GM12878 (cell line): Measurements from ENCODE around the gene ACRBP. TPM values are rescaled to one million over a fixed set of nuclear protein-coding genes. Genes with fewer than 3 reads are reported as not detected.

Experiments
- ATAC-seq: fragments of 200-7000 bp; cut with Tn5 transposase; 3 replicates; pipeline ENCODE4 v1.9.1; 2020; ENCODE audit warnings: mild to moderate bottlenecking, moderate library complexity
- BruUV-seq: library from RNA; stranded (reverse); fragments of 400-500 nt; replicated peaks from 2 replicates; lab custom pipeline; 2021; lab: Mats Ljungman, UMichigan
- CTCF ChIA-PET: fragments of 300-600 bp; sonication (Branson Sonifier 250); formaldehyde crosslinking; extraction: SDS; loops from one replicate; lab custom pipeline; 2021; ENCODE audit warnings: inconsistent platforms; lab: Yijun Ruan, JAX
- POLR2A ChIA-PET: fragments of 350-600 bp; formaldehyde crosslinking; extraction: SDS; loops from one replicate; lab custom pipeline; 2021; ENCODE audit warnings: inconsistent platforms; lab: Charles Lee
- RAD21 ChIA-PET: fragments of 300-600 bp; sonication (Branson Sonifier 250); formaldehyde crosslinking; loops from one replicate; lab custom pipeline; 2023; ENCODE audit warnings: antibody characterized with exemption; ENCODE audit not compliant: unreplicated experiment; lab: Charles Lee
- SMC1A ChIA-PET: fragments of 300-600 bp; sonication (Branson Sonifier 250); formaldehyde crosslinking; loops from one replicate; lab custom pipeline; 2023; ENCODE audit not compliant: unreplicated experiment, uncharacterized antibody; lab: Charles Lee
- DNase-seq: peaks from one replicate; pipeline ENCODE4 v3.0.0-alpha.2; 2011; ENCODE audit warnings: low read depth, low spot score
- FAIRE-seq: peaks from 3 replicates; lab custom pipeline; 2011; peaks lifted over from hg19 to GRCh38; lab: Jason Lieb, UNC
- H2AFZ ChIP-seq: 2 replicates; pipeline ENCODE4 v1.6.0; 2011; ENCODE audit warnings: low read depth, low read length, control low read depth; ENCODE audit not compliant: control insufficient read depth
- H3K27ac ChIP-seq: 2 replicates; pipeline ENCODE4 v1.5.1; 2011; ENCODE audit warnings: control low read depth; ENCODE audit not compliant: control insufficient read depth, insufficient read depth
- H3K27me3 ChIP-seq, 2 experiments: replicated peaks in 1 of 2; 2 replicates each; pipeline versions ENCODE4 v1.6.0 to v1.6.1; 2011; ENCODE audit warnings: low read length in 1 of 2; ENCODE audit not compliant: control insufficient read depth in 2 of 2, insufficient read depth in 2 of 2
- H3K36me3 ChIP-seq, 2 experiments: 2 replicates each; pipeline ENCODE4 v1.5.1; 2011; ENCODE audit warnings: low read length in 1 of 2; ENCODE audit not compliant: control insufficient read depth in 2 of 2, insufficient read depth in 2 of 2
- H3K4me1 ChIP-seq: 2 replicates; pipeline ENCODE4 v1.6.1; 2011; ENCODE audit warnings: mild to moderate bottlenecking, low read length, moderate library complexity, mixed read lengths; ENCODE audit not compliant: control insufficient read depth, insufficient read depth
- H3K4me2 ChIP-seq: 2 replicates; pipeline ENCODE4 v1.6.0; 2011; ENCODE audit warnings: control low read depth; ENCODE audit not compliant: control insufficient read depth, insufficient read depth
- H3K4me3 ChIP-seq: fragments of 200-600 bp; sonication (generic); 2 replicates; pipeline ENCODE4 v1.5.1; 2016
- H3K79me2 ChIP-seq: 2 replicates; pipeline ENCODE4 v1.6.0; 2011; ENCODE audit warnings: low read length; ENCODE audit not compliant: control insufficient read depth, insufficient read depth
- H3K9ac ChIP-seq: 2 replicates; pipeline ENCODE4 v1.8.0; 2011; ENCODE audit warnings: low read length, control low read depth, mixed read lengths; ENCODE audit not compliant: control insufficient read depth, insufficient read depth
- H3K9me3 ChIP-seq: replicated peaks from 3 replicates; pipeline ENCODE4 v1.5.1; 2011; ENCODE audit warnings: mild to moderate bottlenecking, low read length; ENCODE audit not compliant: control insufficient read depth, insufficient read depth
- H4K20me1 ChIP-seq: 2 replicates; pipeline ENCODE4 v1.6.0; 2011; ENCODE audit not compliant: control insufficient read depth, insufficient read depth
- CREM ChIP-seq: IDR thresholded peaks from 2 replicates; pipeline ENCODE4 v1.6.1; 2014; ENCODE audit warnings: antibody characterized with exemption, low read depth
- FOS ChIP-seq: IDR thresholded peaks from 3 replicates; pipeline ENCODE4 v1.6.1; 2011; ENCODE audit warnings: borderline replicate concordance; ENCODE audit not compliant: insufficient read length; ENCODE audit errors: extremely low read depth
- IKZF2 ChIP-seq, 2 experiments: fragments of 450-650 bp; IDR thresholded peaks; 2 replicates each; pipeline ENCODE4 v1.6.1; 2017; ENCODE audit warnings: mild to moderate bottlenecking in 2 of 2, moderate library complexity in 2 of 2
- SMAD5 ChIP-seq: IDR thresholded peaks from 2 replicates; pipeline ENCODE4 v1.6.1; 2016; ENCODE audit warnings: antibody characterized with exemption, low read depth
- WGBS: methylation state at CpG from one replicate; pipeline ENCODE4 v1.1.6; 2016; ENCODE audit warnings: low lambda C conversion rate; ENCODE audit not compliant: insufficient replicate concordance, insufficient coverage; ENCODE audit errors: missing lambda C conversion rate; 5-methylcytosine and 5-hydroxymethylcytosine counted together
- in situ Hi-C: fragments of 300-500 bp; cut with MboI; formaldehyde crosslinking; loops from 9 replicates; pipeline ENCODE4 v1.14.3; 2018; ENCODE audit warnings: mixed read lengths
- intact Hi-C: fragments of 100-400 bp; cut with micrococcal nuclease; formaldehyde crosslinking; loops from one replicate; pipeline ENCODE4 v1.14.2; 2022; ENCODE audit not compliant: unreplicated experiment
- polyA plus RNA-seq, 11 experiments: library from polyadenylated mRNA; depleted of rRNA in 4 of 11; unstranded in 6 of 11; stranded (reverse) in 5 of 11; fragments of >200 nt; fragmentation: Nextera tagmentation in 4 of 11; fragmentation: Illumina TruSeq in 1 of 11; extraction: Ambion mirVana in 4 of 11; extraction: Trizol in 1 of 11; gene quantifications; 1 replicate in 1 of 11; 2 replicates in 10 of 11; pipeline versions ENCODE4 v1.2.1 to v1.2.3, GENCODE V29; 2011 to 2016; ENCODE audit warnings: inconsistent platforms in 2 of 11, missing spikeins in 2 of 11, low read depth in 1 of 11
- total RNA-seq, 4 experiments: library from RNA; depleted of rRNA in 3 of 4; stranded (reverse); fragments of >200 nt in 3 of 4; fragmentation: Illumina TruSeq in 1 of 4; extraction: Trizol in 1 of 4; gene quantifications; 2 replicates each; pipeline versions ENCODE4 v1.2.1 to v1.2.3, GENCODE V29; 2013 to 2021
- TF ChIP-seq, protein P1 (sequence below): IDR thresholded peaks from 2 replicates; pipeline ENCODE4 v1.6.1; 2011; ENCODE audit warnings: low read depth, low read length, improper control_type of control experiment, borderline replicate concordance
- TF ChIP-seq, protein P2 (sequence below): IDR thresholded peaks from 2 replicates; pipeline ENCODE4 v1.6.1; 2012; ENCODE audit warnings: low read depth, low read length, improper control_type of control experiment

The ACRBP gene
- total and polyA plus RNA-seq, 10 of the 15 experiments (the other 5 are each of a cell fraction or from before 2014, with no cell fraction given), result 0.54 to 1.4 (median 0.87) TPM

DNA sequence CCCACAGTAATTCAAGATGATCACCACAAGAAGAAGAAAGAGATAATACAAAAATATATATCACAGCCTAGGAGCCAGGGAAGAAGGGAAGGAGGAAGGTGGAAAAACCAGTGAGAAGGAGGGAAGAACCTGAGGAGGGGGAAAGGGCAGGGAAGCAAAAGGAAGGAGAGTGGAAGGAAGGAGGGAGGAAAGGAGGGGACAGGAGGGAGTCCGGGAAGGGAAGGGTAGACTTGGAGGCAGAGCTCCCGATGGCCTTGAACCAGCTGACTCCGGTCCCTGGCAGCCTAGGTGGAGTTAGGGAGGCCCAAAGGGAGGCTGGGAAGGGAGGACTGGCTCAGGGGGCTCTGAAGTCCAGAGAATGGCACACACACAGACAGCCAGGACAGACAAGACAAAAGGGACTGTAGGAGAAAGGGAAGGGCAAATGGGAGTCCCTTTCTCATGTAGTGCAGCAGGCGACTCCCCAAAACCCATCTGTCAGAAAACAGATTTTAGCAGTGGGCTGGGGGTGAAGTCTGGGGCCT is 46.7 kb upstream of the ACRBP start:
- in situ Hi-C loops, result no loop called here
- CTCF ChIA-PET, result interaction anchor here (0.7 to 1.4 kb wide), 2 partner anchors 98 to 132 kb away, joined by 3 read pairs; no protein-coding TSS in a partner anchor

More for the DNA sequence above, 46.7 kb upstream of the ACRBP start:
- H3K9me3 ChIP-seq, result no peaks in the 10 kb centered on the region
- H3K4me2 ChIP-seq, result no peak overlapping the region
- no TSS peak for BruUV-seq
- H4K20me1 ChIP-seq, result no peaks in the 10 kb centered on the region
- ChIA-PET POLR2A (interaction anchor here (0.6 kb wide), 1 partner anchor 142 kb away, joined by 5 read pairs; no protein-coding TSS in a partner anchor), SMC1A (interaction anchor here (2.8 kb wide), 1 partner anchor 29 kb away, joined by 9 read pairs; no protein-coding TSS in a partner anchor), RAD21 (no interaction called here)
- no peak for TF ChIP-seq CREM
- TF ChIP-seq IKZF2 (IDR thresholded peaks at IDR 0.05), result no peak
- TF ChIP-seq, protein P1, sequence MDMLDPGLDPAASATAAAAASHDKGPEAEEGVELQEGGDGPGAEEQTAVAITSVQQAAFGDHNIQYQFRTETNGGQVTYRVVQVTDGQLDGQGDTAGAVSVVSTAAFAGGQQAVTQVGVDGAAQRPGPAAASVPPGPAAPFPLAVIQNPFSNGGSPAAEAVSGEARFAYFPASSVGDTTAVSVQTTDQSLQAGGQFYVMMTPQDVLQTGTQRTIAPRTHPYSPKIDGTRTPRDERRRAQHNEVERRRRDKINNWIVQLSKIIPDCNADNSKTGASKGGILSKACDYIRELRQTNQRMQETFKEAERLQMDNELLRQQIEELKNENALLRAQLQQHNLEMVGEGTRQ, result no peak
- TF ChIP-seq SMAD5, result no peak
- TF ChIP-seq, protein P2, sequence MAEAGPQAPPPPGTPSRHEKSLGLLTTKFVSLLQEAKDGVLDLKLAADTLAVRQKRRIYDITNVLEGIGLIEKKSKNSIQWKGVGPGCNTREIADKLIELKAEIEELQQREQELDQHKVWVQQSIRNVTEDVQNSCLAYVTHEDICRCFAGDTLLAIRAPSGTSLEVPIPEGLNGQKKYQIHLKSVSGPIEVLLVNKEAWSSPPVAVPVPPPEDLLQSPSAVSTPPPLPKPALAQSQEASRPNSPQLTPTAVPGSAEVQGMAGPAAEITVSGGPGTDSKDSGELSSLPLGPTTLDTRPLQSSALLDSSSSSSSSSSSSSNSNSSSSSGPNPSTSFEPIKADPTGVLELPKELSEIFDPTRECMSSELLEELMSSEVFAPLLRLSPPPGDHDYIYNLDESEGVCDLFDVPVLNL, result no peak
- TF ChIP-seq FOS, result no peak
- intact Hi-C loops, result no loop called here
- H3K79me2 ChIP-seq, result peaks cover 11% of the 10 kb centered on the region
- no peak overlapping the region for H3K4me3 ChIP-seq
- no peak overlapping the region for H3K9ac ChIP-seq
- FAIRE-seq (no peak), DNase-seq (no peak), ATAC-seq (no peak)
- H3K27me3 ChIP-seq, result no peaks in the 10 kb centered on the region
- no peak overlapping the region for H2AFZ ChIP-seq
- 80% methylated on average over 3 of the region's 4 CpGs for WGBS
- H3K36me3 ChIP-seq, result no peaks in the 10 kb centered on the region
- H3K27ac ChIP-seq, result no peak overlapping the region
- H3K4me1 ChIP-seq, result peaks cover 12% of the 10 kb centered on the region
